Astrocyte (in vitro differentiated cells and primary cell): ENCODE measurements around the gene HOXD12.

Source experiments
- EZH2 ChIP-seq: IDR thresholded peaks from 2 replicates; pipeline ENCODE4 v1.6.1; 2012; ENCODE audit warnings: mild to moderate bottlenecking, low read length, inconsistent platforms; ENCODE audit not compliant: insufficient read depth
- TF ChIP-seq, protein P1 (sequence below): IDR thresholded peaks from 2 replicates; pipeline ENCODE4 v1.5.1; 2011; ENCODE audit warnings: low read depth, mild to moderate bottlenecking, inconsistent platforms, low read length, moderate library complexity; ENCODE audit not compliant: insufficient read depth

DNA sequence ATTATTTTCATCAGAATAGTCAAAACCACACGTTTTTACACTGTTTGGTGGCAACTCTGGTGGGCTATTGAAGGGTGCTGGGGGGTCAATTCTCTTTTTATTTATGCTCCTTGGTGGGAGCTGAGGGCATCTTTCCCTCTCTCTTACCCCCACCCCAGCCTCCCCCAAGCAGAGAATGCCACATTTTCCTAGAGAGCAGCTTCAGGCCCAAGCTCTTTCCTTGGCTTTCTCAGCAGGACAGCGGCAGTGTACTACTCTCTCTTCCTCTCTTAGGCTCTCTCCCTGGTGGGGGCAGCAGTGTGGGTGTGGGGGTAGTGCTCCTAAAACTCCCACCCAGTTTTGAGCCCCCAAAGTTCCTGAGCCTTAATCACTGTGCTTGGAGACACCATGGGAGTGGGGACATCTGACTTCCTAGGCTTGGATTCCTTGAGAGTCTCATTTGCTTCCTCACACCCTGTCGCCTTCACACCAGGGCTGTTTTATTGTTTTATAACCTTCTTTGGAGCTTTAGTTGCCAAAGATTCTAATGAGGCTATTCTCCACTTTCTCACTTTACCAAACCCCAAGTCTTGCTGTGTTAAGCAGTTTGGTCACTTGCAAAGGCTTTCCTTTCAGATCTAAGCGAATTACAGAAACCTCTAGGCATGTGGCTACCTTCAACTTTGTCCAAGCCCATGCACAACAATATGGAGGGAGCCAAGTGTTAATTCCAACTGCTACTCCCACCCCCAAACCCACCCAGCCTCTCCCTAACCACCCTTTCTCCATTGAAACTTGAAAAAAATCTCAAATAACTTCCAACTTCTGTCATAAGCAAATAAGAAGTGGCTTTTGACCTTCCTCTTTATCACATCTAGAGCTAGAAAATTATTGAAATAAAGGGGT lies 45.7 kb downstream of the HOXD12 start:
- TF ChIP-seq, protein P1, sequence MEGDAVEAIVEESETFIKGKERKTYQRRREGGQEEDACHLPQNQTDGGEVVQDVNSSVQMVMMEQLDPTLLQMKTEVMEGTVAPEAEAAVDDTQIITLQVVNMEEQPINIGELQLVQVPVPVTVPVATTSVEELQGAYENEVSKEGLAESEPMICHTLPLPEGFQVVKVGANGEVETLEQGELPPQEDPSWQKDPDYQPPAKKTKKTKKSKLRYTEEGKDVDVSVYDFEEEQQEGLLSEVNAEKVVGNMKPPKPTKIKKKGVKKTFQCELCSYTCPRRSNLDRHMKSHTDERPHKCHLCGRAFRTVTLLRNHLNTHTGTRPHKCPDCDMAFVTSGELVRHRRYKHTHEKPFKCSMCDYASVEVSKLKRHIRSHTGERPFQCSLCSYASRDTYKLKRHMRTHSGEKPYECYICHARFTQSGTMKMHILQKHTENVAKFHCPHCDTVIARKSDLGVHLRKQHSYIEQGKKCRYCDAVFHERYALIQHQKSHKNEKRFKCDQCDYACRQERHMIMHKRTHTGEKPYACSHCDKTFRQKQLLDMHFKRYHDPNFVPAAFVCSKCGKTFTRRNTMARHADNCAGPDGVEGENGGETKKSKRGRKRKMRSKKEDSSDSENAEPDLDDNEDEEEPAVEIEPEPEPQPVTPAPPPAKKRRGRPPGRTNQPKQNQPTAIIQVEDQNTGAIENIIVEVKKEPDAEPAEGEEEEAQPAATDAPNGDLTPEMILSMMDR, result no peak
- no peak for TF ChIP-seq EZH2
